ENCODE measurements around the gene CPNE2. TPM values are rescaled to one million over a fixed set of nuclear protein-coding genes. Genes with fewer than 3 reads are reported as not detected.

The CPNE2 gene
- polyA plus RNA-seq, 3 donors: 29.6 to 35.4 (median 31.4) TPM

Other genes starting within 250 kb of the CPNE2 start
- 10 to 100 TPM; 16.5 to 49.8 (median 20.8) TPM for gene SLC12A3, start 227.4 kb upstream of the CPNE2 start, polyA plus RNA-seq (ENCODE audit: insufficient read length in 3 of 3)
- gene HERPUD1, start 160.4 kb upstream of the CPNE2 start, polyA plus RNA-seq (ENCODE audit: insufficient read length in 3 of 3): 100 to 1,000 TPM; 111 to 145 (median 131) TPM
- gene CETP, start 130.6 kb upstream of the CPNE2 start, polyA plus RNA-seq (ENCODE audit: insufficient read length in 3 of 3): 10 to 100 TPM; 10.2 to 11.9 (median 11.7) TPM
- gene NLRC5, start 103.0 kb upstream of the CPNE2 start, polyA plus RNA-seq (ENCODE audit: insufficient read length in 3 of 3): 1 to 10 TPM; 2.3 to 4.2 (median 2.6) TPM
- gene PSME3IP1, start 93.5 kb downstream of the CPNE2 start, polyA plus RNA-seq (ENCODE audit: insufficient read length in 3 of 3): 100 to 1,000 TPM; 104 to 126 (median 125) TPM
- 10 to 100 TPM; 45.0 to 45.5 (median 45.2) TPM for gene RSPRY1, start 93.7 kb downstream of the CPNE2 start, polyA plus RNA-seq (ENCODE audit: insufficient read length in 3 of 3)
- 10 to 100 TPM; 76.3 to 79.4 (median 77.9) TPM for gene ARL2BP, start 152.7 kb downstream of the CPNE2 start, polyA plus RNA-seq (ENCODE audit: insufficient read length in 3 of 3)
- 10 to 100 TPM; 14.7 to 29.7 (median 15.8) TPM for gene PLLP, start 192.1 kb downstream of the CPNE2 start, polyA plus RNA-seq (ENCODE audit: insufficient read length in 3 of 3)